HepG2 (cell line): ENCODE data around the gene MCF2L. TPM values are rescaled to one million over a fixed set of nuclear protein-coding genes. Genes with fewer than 3 reads are reported as not detected.

ENCODE experiments used
- CEBPZ ChIP-seq: IDR thresholded peaks from 2 replicates; pipeline ENCODE4 v1.6.1; 2012; ENCODE audit warnings: low read length, improper control_type of control experiment
- KLF6 ChIP-seq: IDR thresholded peaks from 2 replicates; pipeline ENCODE4 v1.8.0; 2016; ENCODE audit warnings: missing biosample characterization, missing genetic modification reagents
- MXD1 ChIP-seq: sonication (generic); formaldehyde crosslinking; IDR thresholded peaks from 2 replicates; pipeline ENCODE4 v1.4.0; 2020; ENCODE audit warnings: mild to moderate bottlenecking, missing genetic modification reagents
- SETDB1 ChIP-seq: sonication (generic); formaldehyde crosslinking; IDR thresholded peaks from 2 replicates; pipeline ENCODE4 v1.5.1; 2020; ENCODE audit warnings: missing genetic modification reagents, mild to moderate bottlenecking, borderline replicate concordance
- SP4 ChIP-seq: sonication (generic); formaldehyde crosslinking; IDR thresholded peaks from 2 replicates; pipeline ENCODE4 v1.8.1; 2023; ENCODE audit warnings: mild to moderate bottlenecking, missing genetic modification reagents
- TGIF2 ChIP-seq: IDR thresholded peaks from 2 replicates; pipeline ENCODE4 v1.6.1; 2016; ENCODE audit warnings: control low read depth, missing compliant biosample characterization
- ZBTB38 ChIP-seq: sonication (generic); formaldehyde crosslinking; IDR thresholded peaks from 2 replicates; pipeline ENCODE4 v1.5.1; 2020; ENCODE audit warnings: mild to moderate bottlenecking, missing genetic modification reagents
- ZBTB40 ChIP-seq, 2 experiments: fragments of 450-650 bp in 1 of 2; sonication (generic) in 1 of 2; formaldehyde crosslinking in 1 of 2; IDR thresholded peaks; 2 replicates each; pipeline versions ENCODE4 v1.6.1 to v1.8.0; 2016 to 2022; ENCODE audit warnings: antibody characterized with exemption in 1 of 2, mild to moderate bottlenecking in 1 of 2, missing genetic modification reagents in 1 of 2
- ZFP91 ChIP-seq: sonication (generic); formaldehyde crosslinking; IDR thresholded peaks from 2 replicates; pipeline ENCODE4 v1.9.0; 2022; ENCODE audit warnings: missing genetic modification reagents, mild to moderate bottlenecking, borderline replicate concordance
- ZNF136 ChIP-seq: sonication (generic); formaldehyde crosslinking; IDR thresholded peaks from 2 replicates; pipeline ENCODE4 v1.8.1; 2022; ENCODE audit warnings: low read depth, mild to moderate bottlenecking, moderate library complexity, missing genetic modification reagents
- ZNF580 ChIP-seq: IDR thresholded peaks from 2 replicates; pipeline ENCODE4 v1.6.1; 2016; ENCODE audit warnings: low read depth, borderline replicate concordance
- polyA plus RNA-seq, 8 experiments: library from polyadenylated mRNA; depleted of rRNA in 3 of 8; stranded (reverse) in 7 of 8; unstranded in 1 of 8; fragments of >200 nt; fragmentation: Illumina TruSeq in 4 of 8; extraction: Trizol in 4 of 8; gene quantifications; 2 replicates each; pipeline versions ENCODE4 v1.2.1 to v1.2.3, GENCODE V29; 2011 to 2016; ENCODE audit warnings: low read depth in 4 of 8, missing spikeins in 1 of 8, mixed read lengths in 1 of 8; ENCODE audit not compliant: insufficient read depth in 1 of 8
- total RNA-seq, 5 experiments: library from RNA; depleted of rRNA; stranded (reverse); fragments of >200 nt; fragmentation: Illumina TruSeq; extraction: Trizol; gene quantifications; 2 replicates each; pipeline ENCODE4 v1.2.3, GENCODE V29; 2016; ENCODE audit warnings: low read depth in 1 of 5

Gene MCF2L
- total and polyA plus RNA-seq, 2 of the 13 experiments (the other 11 are each of a cell fraction or from before 2014, with no cell fraction given): 19.4 to 28.4 TPM

- TF ChIP-seq ZBTB40 (IDR thresholded peaks at IDR 0.05): no peak
- peak; percentile 61; the same call in 1 of the 2 replicates for TF ChIP-seq ZBTB40 (CRISPR knock-in tag; IDR thresholded peaks at IDR 0.05)
- TF ChIP-seq ZNF136 (CRISPR knock-in tag): no peak
- peak; percentile 56; the same call in 1 of the 2 replicates for TF ChIP-seq ZFP91 (CRISPR knock-in tag)
- TF ChIP-seq KLF6 (CRISPR knock-in tag): no peak
- TF ChIP-seq ZBTB38: peak; percentile 36
- no peak for TF ChIP-seq CEBPZ
- TF ChIP-seq SETDB1 (CRISPR knock-in tag): no peak
- no peak for TF ChIP-seq ZNF580 (CRISPR knock-in tag)
- 0 out of 2 replicates have a peak, but pooled peaks have one; percentile 4 for TF ChIP-seq SP4
- 0 out of 2 replicates have a peak, but pooled peaks have one; percentile 12 for TF ChIP-seq TGIF2 (CRISPR knock-in tag)
- TF ChIP-seq MXD1: 0 out of 2 replicates have a peak, but pooled peaks have one; percentile 6
Observed at GRCh38 chr13:112968380-112968909, 569 bp upstream of the MCF2L start (continued).
